ENCODE results near the gene MAU2.

DNA sequence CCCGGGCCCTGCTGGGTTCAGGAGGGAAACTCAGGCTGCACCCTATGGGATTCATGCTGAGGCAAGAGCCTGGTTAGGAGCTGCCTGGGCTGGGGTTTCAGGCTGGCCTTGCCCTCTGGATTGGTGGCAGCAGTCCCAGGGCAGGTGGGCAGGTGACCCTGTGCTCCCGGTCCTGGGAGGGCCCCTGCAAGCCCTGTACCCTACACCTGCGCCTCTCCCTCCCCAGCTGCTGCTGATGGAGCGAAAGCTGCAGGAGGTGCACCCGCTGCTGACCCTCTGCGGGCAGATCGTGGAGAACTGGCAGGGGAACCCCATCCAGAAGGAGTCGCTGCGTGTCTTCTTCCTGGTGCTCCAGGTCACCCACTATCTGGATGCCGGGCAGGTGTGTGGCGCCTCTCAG lies 20.4 kb downstream of the MAU2 start:
- TF ChIP-seq, protein P1, sequence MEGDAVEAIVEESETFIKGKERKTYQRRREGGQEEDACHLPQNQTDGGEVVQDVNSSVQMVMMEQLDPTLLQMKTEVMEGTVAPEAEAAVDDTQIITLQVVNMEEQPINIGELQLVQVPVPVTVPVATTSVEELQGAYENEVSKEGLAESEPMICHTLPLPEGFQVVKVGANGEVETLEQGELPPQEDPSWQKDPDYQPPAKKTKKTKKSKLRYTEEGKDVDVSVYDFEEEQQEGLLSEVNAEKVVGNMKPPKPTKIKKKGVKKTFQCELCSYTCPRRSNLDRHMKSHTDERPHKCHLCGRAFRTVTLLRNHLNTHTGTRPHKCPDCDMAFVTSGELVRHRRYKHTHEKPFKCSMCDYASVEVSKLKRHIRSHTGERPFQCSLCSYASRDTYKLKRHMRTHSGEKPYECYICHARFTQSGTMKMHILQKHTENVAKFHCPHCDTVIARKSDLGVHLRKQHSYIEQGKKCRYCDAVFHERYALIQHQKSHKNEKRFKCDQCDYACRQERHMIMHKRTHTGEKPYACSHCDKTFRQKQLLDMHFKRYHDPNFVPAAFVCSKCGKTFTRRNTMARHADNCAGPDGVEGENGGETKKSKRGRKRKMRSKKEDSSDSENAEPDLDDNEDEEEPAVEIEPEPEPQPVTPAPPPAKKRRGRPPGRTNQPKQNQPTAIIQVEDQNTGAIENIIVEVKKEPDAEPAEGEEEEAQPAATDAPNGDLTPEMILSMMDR (conservative IDR thresholded peaks at IDR 0.05; ENCODE audit: low read depth in 2 of 2): no peak
- TF ChIP-seq CREB1 (CRISPR knock-in tag; IDR thresholded peaks at IDR 0.05; ENCODE audit: low read depth) (no peak), EZH2 (IDR thresholded peaks at IDR 0.05; ENCODE audit: low read depth, unreplicated experiment) (no peak), EZH2phosphoT487 (IDR thresholded peaks at IDR 0.05; ENCODE audit: unreplicated experiment) (no peak), REST (IDR thresholded peaks at IDR 0.05; ENCODE audit: unreplicated experiment) (no peak), POLR2AphosphoS5 (IDR thresholded peaks at IDR 0.05; ENCODE audit: low read depth) (no peak), JUNB (IDR thresholded peaks at IDR 0.05; ENCODE audit: unreplicated experiment) (no peak), ZNF331 (CRISPR knock-in tag; IDR thresholded peaks at IDR 0.05; ENCODE audit: low read depth) (no peak), NANOG (IDR thresholded peaks at IDR 0.05; ENCODE audit: borderline replicate concordance) (no peak)
- TF ChIP-seq, protein P2, sequence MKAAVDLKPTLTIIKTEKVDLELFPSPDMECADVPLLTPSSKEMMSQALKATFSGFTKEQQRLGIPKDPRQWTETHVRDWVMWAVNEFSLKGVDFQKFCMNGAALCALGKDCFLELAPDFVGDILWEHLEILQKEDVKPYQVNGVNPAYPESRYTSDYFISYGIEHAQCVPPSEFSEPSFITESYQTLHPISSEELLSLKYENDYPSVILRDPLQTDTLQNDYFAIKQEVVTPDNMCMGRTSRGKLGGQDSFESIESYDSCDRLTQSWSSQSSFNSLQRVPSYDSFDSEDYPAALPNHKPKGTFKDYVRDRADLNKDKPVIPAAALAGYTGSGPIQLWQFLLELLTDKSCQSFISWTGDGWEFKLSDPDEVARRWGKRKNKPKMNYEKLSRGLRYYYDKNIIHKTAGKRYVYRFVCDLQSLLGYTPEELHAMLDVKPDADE (IDR thresholded peaks at IDR 0.05): no peak
